Measurements from ENCODE around the gene ATP4A. TPM values are rescaled to one million over a fixed set of nuclear protein-coding genes. Genes with fewer than 3 reads are reported as not detected.
"Not testable (repeated sequence)": the region's sequence is repeated elsewhere in the genome, so short reads cannot be mapped to it uniquely, and the experiment has no call there.

ATP4A gene
- total RNA-seq, 3 donors from 2014 or later (not counting 1 experiment from before 2014, with no cell fraction given): not detected

DNA sequence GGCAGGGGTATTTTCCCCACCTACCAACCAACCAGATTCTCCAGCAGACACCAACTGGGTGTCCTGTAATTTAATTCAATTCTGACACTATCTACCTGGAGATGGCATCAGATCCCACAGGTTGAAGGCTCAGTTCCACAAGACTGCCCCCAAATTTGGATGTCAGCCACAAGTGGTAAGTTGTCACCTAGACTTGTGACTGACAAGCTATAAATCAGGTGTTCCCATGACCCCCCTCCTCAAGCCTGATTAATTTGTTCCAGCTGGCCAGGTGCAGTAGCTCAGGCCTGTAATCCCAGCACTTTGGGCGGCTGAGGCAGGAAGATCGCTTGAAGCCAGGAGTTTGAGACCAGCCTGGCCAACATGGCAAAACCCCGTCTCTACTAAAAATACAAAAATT is 38.5 kb upstream of the ATP4A start:
- H3K4me3 Mint-ChIP-seq: no peak overlapping the region
- no peaks in the 10 kb centered on the region for H3K27me3 ChIP-seq (ENCODE audit: control insufficient read depth, insufficient read depth, low read length)
- H3K9me3 ChIP-seq (ENCODE audit: control insufficient read depth, insufficient read depth, low read length): no peaks in the 10 kb centered on the region
- TF ChIP-seq, protein P1, sequence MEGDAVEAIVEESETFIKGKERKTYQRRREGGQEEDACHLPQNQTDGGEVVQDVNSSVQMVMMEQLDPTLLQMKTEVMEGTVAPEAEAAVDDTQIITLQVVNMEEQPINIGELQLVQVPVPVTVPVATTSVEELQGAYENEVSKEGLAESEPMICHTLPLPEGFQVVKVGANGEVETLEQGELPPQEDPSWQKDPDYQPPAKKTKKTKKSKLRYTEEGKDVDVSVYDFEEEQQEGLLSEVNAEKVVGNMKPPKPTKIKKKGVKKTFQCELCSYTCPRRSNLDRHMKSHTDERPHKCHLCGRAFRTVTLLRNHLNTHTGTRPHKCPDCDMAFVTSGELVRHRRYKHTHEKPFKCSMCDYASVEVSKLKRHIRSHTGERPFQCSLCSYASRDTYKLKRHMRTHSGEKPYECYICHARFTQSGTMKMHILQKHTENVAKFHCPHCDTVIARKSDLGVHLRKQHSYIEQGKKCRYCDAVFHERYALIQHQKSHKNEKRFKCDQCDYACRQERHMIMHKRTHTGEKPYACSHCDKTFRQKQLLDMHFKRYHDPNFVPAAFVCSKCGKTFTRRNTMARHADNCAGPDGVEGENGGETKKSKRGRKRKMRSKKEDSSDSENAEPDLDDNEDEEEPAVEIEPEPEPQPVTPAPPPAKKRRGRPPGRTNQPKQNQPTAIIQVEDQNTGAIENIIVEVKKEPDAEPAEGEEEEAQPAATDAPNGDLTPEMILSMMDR (IDR thresholded peaks at IDR 0.05): no peak
- no peaks in the 10 kb centered on the region for H3K36me3 Mint-ChIP-seq
- H3K4me1 ChIP-seq (ENCODE audit: control insufficient read depth, insufficient read depth, low read length): no peaks in the 10 kb centered on the region
- H3K36me3 ChIP-seq (ENCODE audit: control insufficient read depth, insufficient read depth, low read length): no peaks in the 10 kb centered on the region
- H3K27ac Mint-ChIP-seq: no peak overlapping the region
- no peak overlapping the region for H3K4me3 ChIP-seq (ENCODE audit: low read length)
- DNase-seq (no peak), ATAC-seq (no peak)
- H3K9me3 Mint-ChIP-seq: no peaks in the 10 kb centered on the region
- H3K27ac ChIP-seq (ENCODE audit: low read length): no peak overlapping the region
- intact Hi-C loops (cut with micrococcal nuclease): no loop called here
- H3K27me3 Mint-ChIP-seq (ENCODE audit: low read depth in 2 of 2): peaks cover 0 to 10% of the 10 kb centered on the region in 2 donors
- WGBS (ENCODE audit: insufficient coverage): 92% methylated on average over 3 of the region's 3 CpGs
- H3K4me1 Mint-ChIP-seq: no peaks in the 10 kb centered on the region

DNA sequence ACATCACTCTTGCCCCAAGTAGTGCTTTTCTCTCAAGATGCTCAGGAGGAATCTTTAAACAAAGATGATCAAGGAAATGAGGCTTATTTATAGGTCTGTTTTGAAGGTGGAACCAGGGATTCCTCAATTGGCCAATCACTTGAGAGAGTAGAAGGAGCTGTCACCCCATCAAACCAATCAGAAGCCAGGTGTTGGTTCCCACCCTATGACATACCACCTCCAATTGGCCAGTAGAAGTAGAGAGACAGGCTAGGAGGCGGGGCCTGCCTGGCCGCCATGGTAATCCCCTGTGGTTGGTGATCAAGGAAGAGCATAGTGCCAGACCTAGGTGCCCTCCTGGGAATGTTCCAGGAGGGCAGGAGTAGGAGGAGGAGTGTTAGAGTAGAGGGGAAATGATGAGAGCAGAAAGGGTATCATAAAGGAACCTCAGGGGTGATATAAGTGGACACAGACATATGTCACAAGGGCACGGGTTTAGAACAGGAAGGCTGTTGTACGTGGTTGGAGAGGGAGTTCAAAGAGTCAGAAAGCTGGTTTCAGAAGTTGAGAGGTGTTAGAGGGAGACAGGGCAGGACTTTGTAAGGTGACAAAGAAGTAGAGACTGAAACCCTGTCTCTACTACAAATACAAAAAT is 33.0 kb upstream of the ATP4A start:
- intact Hi-C loops (cut with micrococcal nuclease): loop anchor here (10.0 kb wide), 1 partner anchor 242 kb away; the partner anchor contains the start of gene FFAR3
- Mint-ChIP-seq H3K27ac (peak overlapping the region in 1 of 2 donors; percentile 11), H3K27me3 (ENCODE audit: low read depth in 2 of 2) (peaks cover 5 to 18% of the 10 kb centered on the region in 2 donors), H3K36me3 (no peaks in the 10 kb centered on the region), H3K9me3 (no peaks in the 10 kb centered on the region), H3K4me1 (peaks cover 0 to 6% of the 10 kb centered on the region in 2 donors), H3K4me3 (no peak overlapping the region)
- Histone ChIP-seq H3K4me3 (ENCODE audit: low read length) (no peak overlapping the region), H3K9me3 (ENCODE audit: control insufficient read depth, insufficient read depth, low read length) (no peaks in the 10 kb centered on the region), H3K27me3 (ENCODE audit: control insufficient read depth, insufficient read depth, low read length) (no peaks in the 10 kb centered on the region), H3K27ac (ENCODE audit: low read length) (no peak overlapping the region), H3K36me3 (ENCODE audit: control insufficient read depth, insufficient read depth, low read length) (no peaks in the 10 kb centered on the region), H3K4me1 (ENCODE audit: control insufficient read depth, insufficient read depth, low read length) (no peaks in the 10 kb centered on the region)
- DNase-seq: no peak
- WGBS (ENCODE audit: insufficient coverage): 45% methylated on average over 4 of the region's 4 CpGs
- ATAC-seq: peak; percentile 21 to 64 (median 63)
- TF ChIP-seq, protein P1 (IDR thresholded peaks at IDR 0.05): no peak

DNA sequence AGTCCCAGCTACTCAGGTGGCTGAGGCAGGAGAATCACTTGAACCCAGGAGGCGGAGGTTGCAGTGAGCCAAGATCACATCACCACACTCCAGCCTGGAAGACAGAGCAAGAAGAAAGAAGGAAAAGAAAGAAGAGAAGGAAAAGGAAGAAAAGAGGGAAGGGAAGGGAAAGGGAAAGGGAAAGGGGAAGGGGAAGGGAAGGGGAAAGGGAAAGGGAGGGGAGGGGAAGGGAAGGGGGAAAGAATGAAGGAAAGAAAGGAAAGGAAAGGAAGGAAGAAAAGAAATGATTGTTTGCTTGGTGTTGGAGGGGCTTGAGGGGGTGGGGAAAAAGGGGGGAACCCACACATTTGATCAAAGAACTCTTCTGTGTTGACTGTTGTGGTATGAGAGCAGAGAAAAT is 32.5 kb upstream of the ATP4A start:
- Mint-ChIP-seq H3K4me1 (peaks cover 0 to 6% of the 10 kb centered on the region in 2 donors), H3K4me3 (no peak overlapping the region), H3K9me3 (no peaks in the 10 kb centered on the region), H3K27ac (no peak overlapping the region), H3K36me3 (no peaks in the 10 kb centered on the region), H3K27me3 (ENCODE audit: low read depth in 2 of 2) (peaks cover 5 to 14% of the 10 kb centered on the region in 2 donors)
- intact Hi-C loops (cut with micrococcal nuclease): loop anchor here (10.0 kb wide), 1 partner anchor 241 kb away; the partner anchor contains the start of gene FFAR3
- Histone ChIP-seq H3K9me3 (ENCODE audit: control insufficient read depth, insufficient read depth, low read length) (no peaks in the 10 kb centered on the region), H3K4me3 (ENCODE audit: low read length) (no peak overlapping the region), H3K27ac (ENCODE audit: low read length) (no peak overlapping the region), H3K4me1 (ENCODE audit: control insufficient read depth, insufficient read depth, low read length) (no peaks in the 10 kb centered on the region), H3K36me3 (ENCODE audit: control insufficient read depth, insufficient read depth, low read length) (no peaks in the 10 kb centered on the region), H3K27me3 (ENCODE audit: control insufficient read depth, insufficient read depth, low read length) (no peaks in the 10 kb centered on the region)
- DNase-seq: no peak
- WGBS (ENCODE audit: insufficient coverage): no CpG with 5 or more reads among the region's 1 CpG
- ATAC-seq: no peak
- TF ChIP-seq, protein P1 (IDR thresholded peaks at IDR 0.05): no peak

DNA sequence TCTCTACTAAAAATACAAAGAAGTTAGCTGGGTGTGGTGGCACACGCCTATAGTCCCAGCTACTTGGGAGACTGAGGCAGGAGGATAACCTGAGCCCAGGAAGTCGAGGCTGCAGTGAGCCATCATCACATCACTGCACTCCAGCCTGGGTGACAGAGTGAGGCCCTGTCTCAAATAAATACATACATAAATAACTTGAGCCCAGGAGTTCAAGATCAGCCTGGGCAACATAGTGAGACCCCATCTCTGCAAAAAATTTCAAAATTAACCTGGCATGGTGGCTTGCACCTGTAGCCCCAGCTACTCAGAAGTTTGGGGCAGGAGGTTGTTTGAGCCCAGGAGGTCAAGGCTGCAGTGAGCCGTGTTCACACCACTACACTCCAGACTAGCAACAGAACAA is 31.6 kb upstream of the ATP4A start:
- not testable (repeated sequence) for H3K36me3 ChIP-seq (ENCODE audit: control insufficient read depth, insufficient read depth, low read length); H3K27ac ChIP-seq (ENCODE audit: low read length); H3K4me1 ChIP-seq (ENCODE audit: control insufficient read depth, insufficient read depth, low read length); H3K9me3 ChIP-seq (ENCODE audit: control insufficient read depth, insufficient read depth, low read length); DNase-seq; H3K4me3 Mint-ChIP-seq; H3K4me3 ChIP-seq (ENCODE audit: low read length); ATAC-seq; H3K9me3 Mint-ChIP-seq; H3K36me3 Mint-ChIP-seq; H3K4me1 Mint-ChIP-seq; H3K27ac Mint-ChIP-seq; H3K27me3 ChIP-seq (ENCODE audit: control insufficient read depth, insufficient read depth, low read length)
- WGBS (ENCODE audit: insufficient coverage): 67% methylated on average over 3 of the region's 3 CpGs
- intact Hi-C loops (cut with micrococcal nuclease): loop anchor here (10.0 kb wide), 1 partner anchor 240 kb away; the partner anchor contains the start of gene FFAR3
- H3K27me3 Mint-ChIP-seq (ENCODE audit: low read depth in 2 of 2): peaks cover 5 to 14% of the 10 kb centered on the region in 2 donors
